Midbrain (tissue), 1 donor: ENCODE results near the gene GPATCH2L.

Source experiments
- DNase-seq: peaks from one replicate; lab custom pipeline; 2025; lab: John Stamatoyannopoulos, UW

Gene GPATCH2L

GRCh38 chr14:76151398-76152332 is at the start of gene GPATCH2L:
Gene GPATCH2L (plus strand): TSS chr14:76151922. CDS start chr14:76154364, 2,442 bp downstream.
- peak; percentile 95 for DNase-seq

GRCh38 chr14:76104802-76105355 is 46.8 kb upstream of the GPATCH2L start:
- DNase-seq, result no peak

- no peak for DNase-seq
Observed at GRCh38 chr14:76106188-76106587, 45.5 kb upstream of the GPATCH2L start.

- no peak for DNase-seq
Observed at GRCh38 chr14:76109087-76109880, 42.4 kb upstream of the GPATCH2L start.

- no peak for DNase-seq
Observed at GRCh38 chr14:76112889-76113624, 38.7 kb upstream of the GPATCH2L start.

GRCh38 chr14:76113691-76114090 is 38.0 kb upstream of the GPATCH2L start:
- DNase-seq, result no peak

- DNase-seq, result no peak
Observed at GRCh38 chr14:76115010-76115422, 36.7 kb upstream of the GPATCH2L start.

GRCh38 chr14:76117789-76118484 is 33.8 kb upstream of the GPATCH2L start:
- no peak for DNase-seq

GRCh38 chr14:76118594-76118993 is 33.1 kb upstream of the GPATCH2L start:
- DNase-seq, result no peak

- DNase-seq, result no peak
Observed at GRCh38 chr14:76121089-76121748, 30.5 kb upstream of the GPATCH2L start.

GRCh38 chr14:76123426-76124225 is 28.1 kb upstream of the GPATCH2L start:
- DNase-seq, result no peak

- no peak for DNase-seq
Observed at GRCh38 chr14:76125511-76125910, 26.2 kb upstream of the GPATCH2L start.

- no peak for DNase-seq
Observed at GRCh38 chr14:76126076-76126475, 25.6 kb upstream of the GPATCH2L start.

GRCh38 chr14:76129851-76130576 is 21.7 kb upstream of the GPATCH2L start:
- no peak for DNase-seq

GRCh38 chr14:76131071-76131965 is 20.4 kb upstream of the GPATCH2L start:
- no peak for DNase-seq

- no peak for DNase-seq
Observed at GRCh38 chr14:76133103-76133502, 18.6 kb upstream of the GPATCH2L start.

- no peak for DNase-seq
Observed at GRCh38 chr14:76134231-76134630, 17.5 kb upstream of the GPATCH2L start.

- no peak for DNase-seq
Observed at GRCh38 chr14:76135722-76136121, 16.0 kb upstream of the GPATCH2L start.
